HepG2 (cell line): ENCODE results near the gene TBXA2R.

Experiments
- EP300 ChIP-seq, 3 experiments: sonication (generic) in 1 of 3; formaldehyde crosslinking in 1 of 3; IDR thresholded peaks; 2 replicates each; pipeline versions ENCODE4 v1.5.1 to v1.6.1; 2011 to 2020; ENCODE audit warnings: low read depth in 2 of 3, low read length in 2 of 3, borderline replicate concordance in 1 of 3, improper control_type of control experiment in 1 of 3, mild to moderate bottlenecking in 1 of 3, missing genetic modification reagents in 1 of 3, moderate library complexity in 1 of 3
- EZH2 ChIP-seq: conservative IDR thresholded peaks from 2 replicates; pipeline ENCODE4 v1.6.1; 2012; ENCODE audit warnings: mild to moderate bottlenecking, low read depth, low read length, moderate library complexity
- FOXM1 ChIP-seq: sonication (generic); formaldehyde crosslinking; IDR thresholded peaks from 2 replicates; pipeline ENCODE4 v1.5.0; 2020; ENCODE audit warnings: missing genetic modification reagents
- FOXP1 ChIP-seq, 2 experiments: fragments of 450-650 bp in 1 of 2; IDR thresholded peaks; 2 replicates each; pipeline ENCODE4 v1.6.1; 2017 to 2018; ENCODE audit warnings: antibody characterized with exemption in 1 of 2
- GABPB1 ChIP-seq: IDR thresholded peaks from 2 replicates; pipeline ENCODE4 v1.6.1; 2016; ENCODE audit warnings: mild to moderate bottlenecking, missing genetic modification reagents, moderate library complexity, missing compliant biosample characterization
- PAF1 ChIP-seq: IDR thresholded peaks from 2 replicates; pipeline ENCODE4 v1.6.1; 2016; ENCODE audit warnings: missing genetic modification reagents, missing compliant biosample characterization
- POLR2A ChIP-seq, 2 experiments: IDR thresholded peaks; 2 replicates each; pipeline ENCODE4 v1.6.1; 2011; ENCODE audit warnings: low read depth in 2 of 2, low read length in 2 of 2, mild to moderate bottlenecking in 1 of 2, moderate library complexity in 1 of 2; ENCODE audit not compliant: insufficient read depth in 1 of 2
- RBM39 ChIP-seq: fragments of 200-400 bp; formaldehyde crosslinking; IDR thresholded peaks from one replicate; pipeline ENCODE4 v1.6.1; 2018; ENCODE audit warnings: antibody characterized with exemption, mild to moderate bottlenecking, low read depth, low read length; ENCODE audit not compliant: poor library complexity, severe bottlenecking
- ZBTB33 ChIP-seq: sonication (generic); formaldehyde crosslinking; IDR thresholded peaks from 2 replicates; pipeline ENCODE4 v1.4.0; 2020; ENCODE audit warnings: missing genetic modification reagents
- ZFP90 ChIP-seq: sonication (generic); formaldehyde crosslinking; IDR thresholded peaks from 2 replicates; pipeline ENCODE4 v1.8.0; 2022; ENCODE audit warnings: missing genetic modification reagents, mild to moderate bottlenecking, inconsistent platforms, borderline replicate concordance
- ZNF207 ChIP-seq: fragments of 450-650 bp; IDR thresholded peaks from 2 replicates; pipeline ENCODE4 v1.6.1; 2016; ENCODE audit warnings: antibody characterized with exemption, borderline replicate concordance
- ZNF841 ChIP-seq: sonication (generic); formaldehyde crosslinking; IDR thresholded peaks from 2 replicates; pipeline ENCODE4 v1.8.1; 2023; ENCODE audit warnings: missing genetic modification reagents, borderline replicate concordance
- TF ChIP-seq, protein P1 (sequence below): sonication (generic); formaldehyde crosslinking; IDR thresholded peaks from 2 replicates; pipeline ENCODE4 v1.5.0; 2020; ENCODE audit warnings: mild to moderate bottlenecking, missing genetic modification reagents, moderate library complexity
- TF ChIP-seq, protein P2 (sequence below), 2 experiments: sonication (generic) in 1 of 2; formaldehyde crosslinking in 1 of 2; IDR thresholded peaks; 2 replicates each; pipeline versions ENCODE4 v1.5.1 to v1.6.1; 2011 to 2020; ENCODE audit warnings: borderline replicate concordance in 1 of 2, low read depth in 1 of 2, low read length in 1 of 2, mild to moderate bottlenecking in 1 of 2, missing genetic modification reagents in 1 of 2, moderate library complexity in 1 of 2

- TF ChIP-seq POLR2A (IDR thresholded peaks at IDR 0.05; ENCODE audit: insufficient read depth in 1 of 2, low read depth in 2 of 2, low read length in 2 of 2) (no peak), ZNF207 (no peak), FOXP1 (IDR thresholded peaks at IDR 0.05) (no peak), FOXP1 (CRISPR knock-in tag; IDR thresholded peaks at IDR 0.05) (no peak), ZBTB33 (no peak), EP300 (IDR thresholded peaks at IDR 0.05; ENCODE audit: low read depth in 2 of 2, low read length in 2 of 2) (no peak), EP300 (CRISPR knock-in tag; IDR thresholded peaks at IDR 0.05; ENCODE audit: borderline replicate concordance) (no peak), ZFP90 (CRISPR knock-in tag) (no peak), FOXM1 (CRISPR knock-in tag) (no peak), PAF1 (CRISPR knock-in tag) (no peak), RBM39 (no peak), EZH2 (no peak), ZNF841 (CRISPR knock-in tag) (no peak), GABPB1 (no peak)
- TF ChIP-seq, protein P1, sequence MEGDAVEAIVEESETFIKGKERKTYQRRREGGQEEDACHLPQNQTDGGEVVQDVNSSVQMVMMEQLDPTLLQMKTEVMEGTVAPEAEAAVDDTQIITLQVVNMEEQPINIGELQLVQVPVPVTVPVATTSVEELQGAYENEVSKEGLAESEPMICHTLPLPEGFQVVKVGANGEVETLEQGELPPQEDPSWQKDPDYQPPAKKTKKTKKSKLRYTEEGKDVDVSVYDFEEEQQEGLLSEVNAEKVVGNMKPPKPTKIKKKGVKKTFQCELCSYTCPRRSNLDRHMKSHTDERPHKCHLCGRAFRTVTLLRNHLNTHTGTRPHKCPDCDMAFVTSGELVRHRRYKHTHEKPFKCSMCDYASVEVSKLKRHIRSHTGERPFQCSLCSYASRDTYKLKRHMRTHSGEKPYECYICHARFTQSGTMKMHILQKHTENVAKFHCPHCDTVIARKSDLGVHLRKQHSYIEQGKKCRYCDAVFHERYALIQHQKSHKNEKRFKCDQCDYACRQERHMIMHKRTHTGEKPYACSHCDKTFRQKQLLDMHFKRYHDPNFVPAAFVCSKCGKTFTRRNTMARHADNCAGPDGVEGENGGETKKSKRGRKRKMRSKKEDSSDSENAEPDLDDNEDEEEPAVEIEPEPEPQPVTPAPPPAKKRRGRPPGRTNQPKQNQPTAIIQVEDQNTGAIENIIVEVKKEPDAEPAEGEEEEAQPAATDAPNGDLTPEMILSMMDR (CRISPR knock-in tag): no peak
- TF ChIP-seq, protein P2, sequence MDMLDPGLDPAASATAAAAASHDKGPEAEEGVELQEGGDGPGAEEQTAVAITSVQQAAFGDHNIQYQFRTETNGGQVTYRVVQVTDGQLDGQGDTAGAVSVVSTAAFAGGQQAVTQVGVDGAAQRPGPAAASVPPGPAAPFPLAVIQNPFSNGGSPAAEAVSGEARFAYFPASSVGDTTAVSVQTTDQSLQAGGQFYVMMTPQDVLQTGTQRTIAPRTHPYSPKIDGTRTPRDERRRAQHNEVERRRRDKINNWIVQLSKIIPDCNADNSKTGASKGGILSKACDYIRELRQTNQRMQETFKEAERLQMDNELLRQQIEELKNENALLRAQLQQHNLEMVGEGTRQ (IDR thresholded peaks at IDR 0.05; ENCODE audit: low read depth, low read length): no peak
- TF ChIP-seq, protein P2 (CRISPR knock-in tag; IDR thresholded peaks at IDR 0.05; ENCODE audit: borderline replicate concordance): no peak
Observed at GRCh38 chr19:3591876-3592613, 14.6 kb downstream of the TBXA2R start.
